ENCODE results near the gene GPR45. TPM values are rescaled to one million over a fixed set of nuclear protein-coding genes. Genes with fewer than 3 reads are reported as not detected.
A peak's percentile ranks its signal among the peaks of the same experiment; 100 is the strongest.

Gene GPR45
- total and polyA plus RNA-seq, 2 of the 13 experiments (the other 11 are each of a cell fraction or from before 2014, with no cell fraction given) = not detected

DNA sequence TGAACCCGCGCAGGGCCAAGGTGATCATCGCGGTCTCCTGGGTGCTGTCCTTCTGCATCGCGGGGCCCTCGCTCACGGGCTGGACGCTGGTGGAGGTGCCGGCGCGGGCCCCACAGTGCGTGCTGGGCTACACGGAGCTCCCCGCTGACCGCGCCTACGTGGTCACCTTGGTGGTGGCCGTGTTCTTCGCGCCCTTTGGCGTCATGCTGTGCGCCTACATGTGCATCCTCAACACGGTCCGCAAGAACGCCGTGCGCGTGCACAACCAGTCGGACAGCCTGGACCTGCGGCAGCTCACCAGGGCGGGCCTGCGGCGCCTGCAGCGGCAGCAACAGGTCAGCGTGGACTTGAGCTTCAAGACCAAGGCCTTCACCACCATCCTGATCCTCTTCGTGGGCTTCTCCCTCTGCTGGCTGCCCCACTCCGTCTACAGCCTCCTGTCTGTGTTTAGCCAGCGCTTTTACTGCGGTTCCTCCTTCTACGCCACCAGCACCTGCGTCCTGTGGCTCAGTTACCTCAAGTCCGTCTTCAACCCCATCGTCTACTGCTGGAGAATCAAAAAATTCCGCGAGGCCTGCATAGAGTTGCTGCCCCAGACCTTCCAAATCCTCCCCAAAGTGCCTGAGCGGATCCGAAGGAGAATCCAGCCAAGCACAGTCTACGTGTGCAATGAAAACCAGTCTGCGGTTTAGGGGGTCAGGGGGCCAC, 897 bp downstream of the GPR45 start:
- no peak for ATAC-seq
- Histone ChIP-seq H3K4me3 (replicated peaks in 1 of 3; ENCODE audit: insufficient read depth in 1 of 3, low read depth in 2 of 3, low read length in 3 of 3) (no peak overlapping the region), H3K4me2 (ENCODE audit: low read depth, low read length) (no peak overlapping the region), H3K79me2 (ENCODE audit: insufficient read depth, low read length) (no peaks in the 10 kb centered on the region), H3K27ac (ENCODE audit: extremely low read length, insufficient read depth, low read length) (no peak overlapping the region), H4K20me1 (ENCODE audit: insufficient read depth, low read length) (no peaks in the 10 kb centered on the region), H3K4me1 (ENCODE audit: insufficient read depth, low read length) (no peaks in the 10 kb centered on the region), H3K9ac (ENCODE audit: insufficient read depth, low read depth, low read length) (no peak overlapping the region), H3K27me3 (ENCODE audit: control insufficient read depth in 1 of 2, insufficient read depth in 2 of 2, low read length in 2 of 2) (peaks cover 0 to 9% of the 10 kb centered on the region in 2 experiments; a peak in 3 of 5 replicates), H3K9me3 (ENCODE audit: low read length) (no peaks in the 10 kb centered on the region), H3K36me3 (replicated peaks in 1 of 2; ENCODE audit: control insufficient read depth in 1 of 2, insufficient read depth in 2 of 2, low read length in 2 of 2) (no peaks in the 10 kb centered on the region), H2AFZ (ENCODE audit: low read length) (no peak overlapping the region)
- WGBS (ENCODE audit: low lambda C conversion rate) = 75% methylated on average over 49 of the region's 50 CpGs
- in situ Hi-C loops (cut with HindIII; ENCODE audit: extremely low pct_ligation_motif_present, low pct_unique_long_range_greater_than_20kb) = no loop called here
- ChIA-PET POLR2A (no interaction called here), CTCF (ENCODE audit: low intra/inter-chr PET ratio, low total read pairs) (no interaction called here)
- TF ChIP-seq ZNF577 (CRISPR knock-in tag; IDR thresholded peaks at IDR 0.05; ENCODE audit: borderline replicate concordance, low read depth) (no peak), FOXJ3 (CRISPR knock-in tag; IDR thresholded peaks at IDR 0.05; ENCODE audit: borderline replicate concordance) (no peak)
- DNase-seq (ENCODE audit: low spot score) = no peak
- FAIRE-seq = no peak
- no TSS peak for BruUV-seq (replicated peaks)
- intact Hi-C loops (cut with micrococcal nuclease; ENCODE audit: unreplicated experiment) = no loop called here

DNA sequence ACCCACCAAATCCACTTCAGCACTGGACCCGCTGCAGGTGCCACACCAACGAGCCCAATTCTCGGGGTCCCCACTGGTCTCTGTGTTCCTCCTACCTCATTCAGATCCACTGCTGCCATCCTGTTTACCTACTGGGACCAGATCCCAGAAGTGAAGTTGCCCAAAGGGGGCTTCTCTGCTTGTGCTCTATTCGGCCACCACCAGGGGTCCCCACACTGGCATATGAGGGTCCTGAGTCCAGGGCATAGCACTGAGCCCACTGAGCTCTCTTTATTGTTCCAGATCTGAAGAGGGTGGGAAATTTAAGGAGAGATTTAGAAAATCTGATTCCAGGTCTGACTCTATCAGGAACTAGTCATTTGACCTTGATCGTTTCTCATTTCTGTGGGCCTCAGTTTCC, 2.4 kb downstream of the GPR45 start:
- POLR2A ChIA-PET = no interaction called here
- FAIRE-seq (no peak), DNase-seq (ENCODE audit: low spot score) (peak; percentile 34), ATAC-seq (peak; percentile 83)
- in situ Hi-C loops (cut with HindIII; ENCODE audit: extremely low pct_ligation_motif_present, low pct_unique_long_range_greater_than_20kb) = no loop called here
- Histone ChIP-seq H3K36me3 (replicated peaks in 1 of 2; ENCODE audit: control insufficient read depth in 1 of 2, insufficient read depth in 2 of 2, low read length in 2 of 2) (no peaks in the 10 kb centered on the region), H3K79me2 (ENCODE audit: insufficient read depth, low read length) (no peaks in the 10 kb centered on the region), H4K20me1 (ENCODE audit: insufficient read depth, low read length) (no peaks in the 10 kb centered on the region), H3K9ac (ENCODE audit: insufficient read depth, low read depth, low read length) (no peak overlapping the region), H3K27me3 (ENCODE audit: control insufficient read depth in 1 of 2, insufficient read depth in 2 of 2, low read length in 2 of 2) (peaks cover 0 to 4% of the 10 kb centered on the region in 2 experiments; a peak in 2 of 5 replicates), H3K4me3 (replicated peaks in 1 of 3; ENCODE audit: insufficient read depth in 1 of 3, low read depth in 2 of 3, low read length in 3 of 3) (no peak overlapping the region), H3K9me3 (ENCODE audit: low read length) (no peaks in the 10 kb centered on the region), H2AFZ (ENCODE audit: low read length) (no peak overlapping the region), H3K4me1 (ENCODE audit: insufficient read depth, low read length) (no peaks in the 10 kb centered on the region), H3K4me2 (ENCODE audit: low read depth, low read length) (no peak overlapping the region), H3K27ac (ENCODE audit: extremely low read length, insufficient read depth, low read length) (no peak overlapping the region)
- no TSS peak for BruUV-seq (replicated peaks)
- peak; percentile 49 for TF ChIP-seq CTCF (CRISPR knock-in tag; IDR thresholded peaks at IDR 0.05)
- TF ChIP-seq XRCC5 (optimal IDR thresholded peaks at IDR 0.05; ENCODE audit: low read length) = peak; percentile 63
- no peak for TF ChIP-seq ZNF589 (CRISPR knock-in tag; conservative IDR thresholded peaks at IDR 0.05)
- CTCF ChIA-PET (ENCODE audit: low intra/inter-chr PET ratio, low total read pairs) = no interaction called here
- WGBS (ENCODE audit: low lambda C conversion rate) = 12% methylated on average over 5 of the region's 5 CpGs
- intact Hi-C loops (cut with micrococcal nuclease; ENCODE audit: unreplicated experiment) = no loop called here
